ENCODE measurements around the gene ELMO1.

Gene ELMO1

DNA sequence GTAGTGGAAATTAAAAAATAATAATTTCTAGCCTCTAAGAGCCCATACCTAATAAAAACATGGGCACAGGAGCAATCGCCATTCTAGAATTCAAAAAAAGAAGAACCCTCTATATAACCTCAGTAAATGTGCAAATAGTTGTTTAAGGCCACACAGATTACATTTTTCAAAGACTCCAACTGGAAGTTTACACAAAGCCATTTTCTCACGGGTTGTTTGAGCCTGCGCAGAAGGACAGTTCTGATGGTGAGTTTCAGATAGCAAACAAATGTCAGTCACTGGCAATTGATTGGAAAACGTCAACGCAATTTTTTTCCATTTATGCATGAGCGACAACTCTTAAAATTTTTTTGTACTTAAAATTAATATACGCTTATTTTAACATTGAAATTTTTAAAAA, 23.0 kb upstream of the ELMO1 start:
- no peak for DNase-seq (ENCODE audit: low spot score)

DNA sequence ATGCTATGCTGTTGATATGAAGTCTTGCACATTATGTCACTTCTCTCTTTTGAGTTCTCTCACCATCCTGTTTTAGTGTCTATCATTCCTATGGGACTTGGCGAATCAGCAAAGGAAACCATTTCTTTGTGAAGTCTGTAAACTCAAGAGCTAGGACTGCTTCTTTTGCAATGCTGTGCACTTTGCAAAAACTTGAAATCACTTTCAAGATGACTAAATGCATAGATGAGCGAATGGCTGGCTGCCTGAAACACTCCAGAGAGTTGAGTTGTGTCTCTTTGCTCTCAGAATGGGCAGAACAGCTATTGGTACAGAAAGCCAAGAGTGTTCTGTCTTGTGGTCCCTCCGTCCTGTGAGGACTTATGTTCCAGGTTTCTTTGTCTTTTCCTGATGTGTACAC, 18.3 kb upstream of the ELMO1 start:
- no peak for DNase-seq (ENCODE audit: low spot score)

DNA sequence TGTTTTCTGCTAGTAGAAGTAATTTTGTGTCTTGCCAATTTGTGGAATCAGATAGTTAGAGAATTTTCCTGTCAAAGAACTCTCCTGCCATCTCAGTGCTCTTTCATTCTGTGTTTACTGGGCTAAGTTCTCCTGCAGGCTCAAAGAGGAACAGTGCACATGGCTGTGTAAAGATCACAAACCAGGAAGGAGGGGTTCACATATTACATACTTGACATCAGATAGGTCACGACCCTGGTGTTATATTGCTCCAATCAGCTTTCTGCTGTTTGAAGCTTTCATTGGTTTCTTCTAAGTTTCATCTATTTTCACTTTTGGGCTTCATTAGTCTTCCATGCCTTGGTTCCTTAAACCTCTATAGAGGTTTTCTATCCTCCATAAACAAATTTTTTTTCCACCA, 13.5 kb upstream of the ELMO1 start:
- DNase-seq (ENCODE audit: low spot score) = no peak

DNA sequence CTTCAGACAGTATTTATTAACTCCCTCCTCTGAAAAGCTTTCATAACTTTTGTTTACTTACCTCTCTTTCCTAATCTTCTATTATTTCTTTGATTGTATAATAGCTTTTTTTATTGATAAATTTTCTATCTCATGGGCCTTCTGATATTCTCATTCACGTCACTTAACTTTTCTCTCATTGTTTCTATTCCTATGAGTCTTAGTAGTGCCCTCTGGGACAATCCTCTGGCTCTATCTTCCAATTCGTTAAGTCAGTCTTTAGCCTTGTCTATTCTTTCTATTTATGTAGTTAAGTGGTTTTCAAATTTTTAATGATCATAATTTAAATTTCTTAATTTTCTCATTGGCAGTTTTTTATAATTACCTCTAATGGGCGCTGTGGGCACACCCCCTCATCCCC, 6.4 kb upstream of the ELMO1 start:
- no peak for DNase-seq (ENCODE audit: low spot score)

DNA sequence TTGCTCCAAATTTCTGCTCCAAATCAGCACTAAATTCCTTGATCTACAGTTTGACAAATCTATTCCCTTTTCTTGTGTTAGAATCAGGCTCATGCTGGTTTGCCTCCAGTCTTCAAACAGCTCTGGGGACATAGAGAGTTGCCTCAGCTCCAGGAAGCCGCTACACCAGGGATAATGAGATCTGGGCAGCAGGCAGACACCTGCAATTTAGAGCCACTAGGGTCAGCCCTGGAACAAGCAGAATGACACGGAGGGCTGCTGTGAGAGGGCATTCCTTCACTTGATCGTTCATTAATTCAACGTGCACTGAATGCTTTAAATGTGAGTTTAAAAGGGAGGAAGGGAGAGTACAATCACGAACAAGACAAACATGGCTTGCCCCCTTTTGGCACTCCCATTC, 3.7 kb upstream of the ELMO1 start:
- DNase-seq (ENCODE audit: low spot score) = no peak

DNA sequence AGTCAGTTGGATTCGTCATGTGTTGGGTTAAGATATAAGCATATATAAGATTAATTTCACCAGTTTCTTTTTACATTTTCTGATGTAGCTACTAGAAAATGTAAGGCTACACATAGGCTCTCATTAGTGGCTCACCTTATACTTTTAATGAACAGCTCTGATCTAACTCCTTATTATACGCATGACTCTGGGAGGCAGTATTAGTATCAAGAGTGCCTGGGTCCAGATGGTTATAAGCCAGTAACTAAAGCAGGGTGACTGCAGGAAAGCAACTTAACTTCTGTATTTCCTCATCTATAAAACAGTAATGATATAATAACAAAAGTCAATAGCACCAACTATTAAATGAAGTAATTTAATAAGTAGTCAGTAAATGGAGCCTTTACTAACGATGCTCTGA, 1.4 kb upstream of the ELMO1 start:
- no peak for DNase-seq (ENCODE audit: low spot score)

DNA sequence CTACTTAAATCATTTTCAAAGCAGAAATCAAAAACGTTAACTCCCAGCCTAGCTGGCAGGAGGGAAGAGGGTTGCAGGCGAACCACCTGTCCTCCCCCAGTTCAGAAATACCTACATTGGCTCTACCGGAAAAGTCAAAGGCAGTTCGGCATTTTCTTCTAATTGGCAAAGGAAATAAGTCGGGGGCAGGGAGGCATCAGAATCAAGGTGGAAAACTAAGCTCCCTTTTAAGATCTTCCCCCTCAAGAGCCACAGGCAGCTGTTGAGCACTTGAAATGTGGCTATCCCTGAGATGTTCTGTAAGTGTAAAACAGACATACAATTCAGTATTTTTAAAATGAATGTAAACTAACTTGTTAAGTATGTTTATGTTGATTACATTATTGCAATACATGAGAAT, 957 bp upstream of the ELMO1 start:
- no peak for DNase-seq (ENCODE audit: low spot score)

DNA sequence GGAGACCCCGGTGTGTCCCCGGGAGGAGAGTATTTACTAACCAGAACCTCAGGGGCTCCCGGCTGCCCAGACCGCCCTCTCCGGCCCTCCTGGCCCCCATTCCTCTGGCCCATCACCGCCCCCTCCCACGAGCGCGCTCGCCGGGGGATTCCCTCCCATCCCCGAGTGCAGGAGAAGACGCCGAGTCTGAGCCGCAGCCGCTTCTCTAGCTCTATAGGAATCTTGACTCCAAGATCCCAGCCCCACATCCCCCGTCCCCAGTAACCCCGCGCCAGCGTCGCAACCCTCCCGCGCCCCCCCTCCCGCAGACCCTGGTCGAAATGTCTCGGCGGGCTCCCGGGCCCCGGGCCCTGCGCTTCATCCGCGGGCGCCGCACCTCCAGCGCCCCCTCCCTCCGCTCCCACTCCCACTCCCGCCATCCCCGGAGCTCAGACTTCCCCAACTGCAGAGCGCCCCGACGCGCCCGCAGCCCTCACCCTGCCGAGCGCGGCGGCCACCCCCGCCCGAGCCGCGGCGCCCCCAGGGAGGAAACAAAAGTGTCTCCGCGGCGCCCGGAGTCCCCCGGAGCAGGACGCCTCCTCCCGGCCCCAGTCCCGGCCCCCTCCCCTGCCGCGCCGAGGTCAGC, 541 bp downstream of the ELMO1 start:
- DNase-seq (ENCODE audit: low spot score) = peak; percentile 63

DNA sequence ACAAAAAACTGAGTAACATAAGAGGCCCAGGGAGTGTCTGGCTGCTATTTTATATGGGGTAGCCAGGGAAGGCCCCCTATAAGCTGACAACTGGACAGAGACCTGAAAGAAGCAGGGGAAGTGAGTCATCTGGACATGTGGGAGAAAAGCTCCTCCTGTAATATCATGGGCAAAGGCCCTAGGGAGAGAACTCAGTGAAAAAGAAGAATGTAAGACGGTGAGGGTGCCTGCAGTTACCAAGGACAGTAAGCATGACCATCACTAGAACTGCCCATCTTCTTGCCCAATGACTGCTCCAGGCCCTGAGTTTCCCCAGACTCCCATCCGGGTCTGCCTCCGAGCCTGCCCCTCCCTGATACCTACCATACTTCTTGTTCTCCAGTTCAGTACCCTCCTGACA, 2.3 kb downstream of the ELMO1 start:
- DNase-seq (ENCODE audit: low spot score) = no peak

DNA sequence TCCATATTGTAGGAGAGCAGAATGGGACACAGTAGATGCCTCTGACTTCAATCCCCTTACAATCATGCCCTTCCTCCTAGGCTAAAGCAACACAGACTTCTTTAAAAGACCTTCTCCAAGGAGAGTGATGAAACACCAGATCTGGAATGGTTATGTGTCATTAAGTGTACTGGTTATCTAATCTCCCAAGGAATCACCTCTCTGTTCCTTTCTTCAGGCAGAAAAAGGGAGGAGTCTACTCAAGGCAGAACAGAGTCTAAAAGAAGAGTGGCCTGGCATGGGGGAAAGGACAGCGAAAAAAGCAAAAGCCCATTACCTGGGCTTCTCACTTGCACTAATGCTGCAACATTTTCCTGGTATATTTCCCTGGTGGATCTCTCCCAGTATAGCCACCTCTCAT, 2.9 kb downstream of the ELMO1 start:
- no peak for DNase-seq (ENCODE audit: low spot score)

DNA sequence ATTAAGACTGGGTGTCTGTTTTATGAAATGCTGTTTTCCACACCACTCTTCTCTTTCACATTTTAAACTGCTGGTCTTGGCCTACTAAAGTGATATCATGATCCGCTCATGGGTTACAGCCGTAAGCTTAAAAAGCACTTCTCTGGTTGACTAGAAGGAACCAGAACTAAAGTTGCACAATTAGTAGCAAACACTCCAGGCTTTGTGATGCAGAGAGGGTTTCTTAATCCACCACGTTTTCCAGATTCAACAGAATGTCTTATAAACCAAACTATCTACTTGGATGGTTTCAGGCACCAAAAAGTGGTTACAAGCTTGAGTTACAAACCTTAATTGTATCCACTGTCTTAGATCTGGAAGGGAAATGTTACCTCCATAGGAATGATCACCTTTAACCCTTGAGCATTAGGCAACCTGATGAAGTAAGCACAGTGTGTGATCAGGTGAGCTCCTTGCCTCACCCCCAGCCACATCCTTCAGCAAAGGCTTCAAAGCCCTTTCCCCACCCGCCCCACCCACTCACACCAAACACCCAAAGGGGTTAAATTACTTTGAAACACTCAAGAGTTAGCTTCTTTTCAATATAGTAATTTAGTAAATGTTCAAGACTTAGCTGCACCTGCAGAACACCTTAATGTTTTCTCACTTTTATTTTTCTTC, 3.5 kb downstream of the ELMO1 start:
- no peak for DNase-seq (ENCODE audit: low spot score)

DNA sequence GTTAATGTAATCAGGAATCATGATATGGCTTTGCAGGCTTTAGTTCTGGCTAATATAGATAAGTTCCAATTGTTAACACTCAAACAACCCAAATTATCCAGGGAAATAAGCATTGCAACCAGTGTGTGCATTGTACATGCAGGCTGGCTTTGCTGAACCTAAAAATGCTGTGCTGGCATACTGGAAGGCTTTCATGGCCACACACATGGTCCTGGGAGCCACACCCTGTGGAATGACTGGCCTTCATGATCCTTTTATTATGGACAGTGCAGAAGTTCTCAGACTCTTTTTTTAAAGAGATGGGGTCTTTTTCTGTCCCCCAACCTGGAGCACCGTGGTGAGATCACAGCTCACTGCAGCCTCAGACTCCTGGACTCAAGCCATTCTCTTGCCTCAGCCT, 5.0 kb downstream of the ELMO1 start:
- no peak for DNase-seq (ENCODE audit: low spot score)

DNA sequence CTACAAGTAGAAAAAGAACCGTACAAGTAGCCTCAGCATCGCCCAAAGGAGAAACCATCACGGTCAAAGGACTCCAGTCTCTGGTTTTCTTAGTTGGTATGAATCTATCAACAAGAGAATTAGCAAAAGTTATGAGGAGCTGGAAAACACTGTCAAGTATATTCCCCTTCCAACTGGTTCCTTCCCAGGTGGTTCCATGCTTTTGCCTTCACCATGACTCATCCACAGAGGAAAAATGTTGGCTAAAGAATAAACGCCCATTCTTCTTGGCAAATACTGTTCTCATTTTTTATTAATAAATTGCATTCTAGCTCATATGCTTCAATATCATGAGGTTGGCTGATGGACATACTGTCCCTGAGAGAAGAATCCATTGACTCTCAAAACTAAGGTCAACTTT, 6.4 kb downstream of the ELMO1 start:
- DNase-seq (ENCODE audit: low spot score) = no peak

DNA sequence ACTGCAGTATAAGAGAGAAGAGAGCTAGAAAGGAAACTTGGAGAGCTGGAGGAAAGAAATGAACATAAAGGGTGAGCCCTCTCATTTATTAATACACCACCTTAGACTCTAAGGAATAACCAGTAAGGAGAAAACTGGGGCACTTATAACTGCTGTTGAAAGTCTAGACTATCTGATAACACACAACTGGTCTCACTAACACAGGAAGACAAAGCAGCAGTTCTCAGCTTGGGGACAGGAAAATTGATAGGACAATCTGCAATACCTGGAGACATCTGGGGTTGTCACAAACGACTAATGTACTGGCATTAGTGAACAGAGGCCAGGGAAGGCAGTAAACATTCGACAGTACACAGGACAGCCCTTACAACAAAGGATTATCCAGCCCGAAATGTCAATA, 6.8 kb downstream of the ELMO1 start:
- DNase-seq (ENCODE audit: low spot score) = no peak

DNA sequence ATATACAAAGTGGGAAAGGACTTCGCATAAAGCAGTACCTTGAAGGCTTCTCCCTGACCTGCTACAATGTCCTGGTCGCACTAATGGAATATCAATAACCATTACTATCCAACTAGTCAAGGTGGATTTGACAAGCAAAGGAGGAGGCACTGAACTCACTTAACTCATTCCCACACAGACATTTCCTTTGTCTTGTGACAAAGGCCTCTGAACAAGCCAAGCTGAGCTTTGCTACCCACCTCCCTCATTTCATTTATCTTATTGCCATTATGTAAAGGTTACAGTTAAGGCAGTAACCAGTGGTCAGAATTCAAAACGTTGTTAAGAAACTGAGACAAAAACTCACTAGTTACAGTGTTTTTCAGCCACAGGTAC, 7.3 kb downstream of the ELMO1 start:
- DNase-seq (ENCODE audit: low spot score) = no peak

DNA sequence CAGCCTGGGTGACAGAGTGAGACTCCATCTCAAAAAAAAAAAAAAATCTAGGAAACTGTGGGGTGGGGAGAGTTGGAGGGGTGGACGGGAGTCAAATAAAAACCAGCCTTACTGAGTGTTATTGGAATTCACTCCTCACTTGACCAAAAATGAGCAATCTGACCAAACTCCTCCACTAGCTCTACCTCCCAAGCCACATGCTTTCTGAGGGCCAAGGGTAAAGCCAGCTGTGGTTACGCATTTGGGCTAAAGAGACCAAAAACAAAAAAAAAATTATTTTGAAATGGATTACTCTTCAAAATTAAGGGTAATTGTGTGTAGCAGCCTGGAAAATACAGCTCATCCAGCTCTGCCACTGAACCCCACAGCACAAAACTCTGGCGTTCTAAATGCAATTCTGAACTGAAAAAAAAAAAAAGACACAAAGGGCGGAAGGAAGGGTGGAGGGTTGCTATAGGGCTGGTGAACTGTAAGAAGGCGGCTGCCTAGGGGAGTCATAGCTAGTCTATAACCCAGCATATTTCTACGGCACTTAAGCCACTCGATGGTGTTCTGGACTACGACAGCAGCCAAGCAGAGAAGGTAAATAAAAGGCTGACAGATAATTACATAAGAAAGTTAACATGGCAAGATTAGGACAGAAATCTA, 7.8 kb downstream of the ELMO1 start:
- DNase-seq (ENCODE audit: low spot score) = no peak

DNA sequence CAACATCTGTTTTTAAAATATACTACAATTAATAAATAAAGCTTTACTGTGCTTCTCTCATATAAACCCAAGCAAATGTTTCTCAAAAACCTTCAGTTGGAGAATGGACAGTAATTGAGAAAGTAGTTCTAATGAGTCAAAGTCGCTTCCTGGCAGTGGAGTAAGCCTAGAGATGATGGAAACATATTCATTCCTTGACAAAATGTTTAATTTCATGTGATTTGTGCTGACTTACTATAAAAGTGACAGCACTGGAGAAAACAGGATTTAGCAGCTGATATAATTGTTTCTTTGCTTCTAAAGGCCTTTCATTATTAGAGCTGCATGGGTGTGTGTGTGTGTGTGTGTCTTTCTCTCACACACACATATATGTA, 9.0 kb downstream of the ELMO1 start:
- DNase-seq (ENCODE audit: low spot score) = no peak

DNA sequence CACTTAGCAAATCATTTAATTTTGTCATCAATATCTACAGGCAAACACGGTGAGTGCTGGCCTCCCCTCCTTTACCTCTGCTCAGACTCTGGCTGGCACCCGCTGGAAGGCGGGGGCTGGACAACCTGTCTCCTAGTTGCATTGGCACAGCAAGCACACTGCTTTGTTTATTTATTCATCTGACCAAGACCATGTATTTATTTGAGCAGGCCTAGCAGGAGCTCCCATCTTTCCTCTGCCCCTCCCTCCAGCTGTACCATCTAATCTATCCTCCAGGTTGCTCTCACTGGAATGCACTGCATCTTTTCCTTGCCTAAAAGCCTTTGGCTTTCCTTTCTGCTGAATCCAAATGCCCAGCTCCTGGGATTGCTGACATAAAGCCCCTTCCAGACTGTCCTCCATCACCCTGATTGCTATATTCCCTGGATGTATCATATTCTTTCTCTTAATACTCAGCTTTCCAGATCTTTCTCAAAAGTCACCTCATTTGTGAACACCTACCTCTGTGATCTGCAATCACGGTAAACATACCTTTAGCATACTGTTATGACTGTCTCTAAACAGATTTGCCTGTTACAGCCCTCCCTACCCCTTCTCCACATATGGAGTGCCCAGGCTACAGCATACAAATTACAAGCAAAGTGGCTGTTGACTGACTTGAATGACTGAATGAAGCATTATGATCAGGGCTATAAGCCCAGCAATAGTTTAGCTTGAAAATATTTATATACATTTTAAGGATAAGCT, 9.6 kb downstream of the ELMO1 start:
- DNase-seq (ENCODE audit: low spot score) = no peak

DNA sequence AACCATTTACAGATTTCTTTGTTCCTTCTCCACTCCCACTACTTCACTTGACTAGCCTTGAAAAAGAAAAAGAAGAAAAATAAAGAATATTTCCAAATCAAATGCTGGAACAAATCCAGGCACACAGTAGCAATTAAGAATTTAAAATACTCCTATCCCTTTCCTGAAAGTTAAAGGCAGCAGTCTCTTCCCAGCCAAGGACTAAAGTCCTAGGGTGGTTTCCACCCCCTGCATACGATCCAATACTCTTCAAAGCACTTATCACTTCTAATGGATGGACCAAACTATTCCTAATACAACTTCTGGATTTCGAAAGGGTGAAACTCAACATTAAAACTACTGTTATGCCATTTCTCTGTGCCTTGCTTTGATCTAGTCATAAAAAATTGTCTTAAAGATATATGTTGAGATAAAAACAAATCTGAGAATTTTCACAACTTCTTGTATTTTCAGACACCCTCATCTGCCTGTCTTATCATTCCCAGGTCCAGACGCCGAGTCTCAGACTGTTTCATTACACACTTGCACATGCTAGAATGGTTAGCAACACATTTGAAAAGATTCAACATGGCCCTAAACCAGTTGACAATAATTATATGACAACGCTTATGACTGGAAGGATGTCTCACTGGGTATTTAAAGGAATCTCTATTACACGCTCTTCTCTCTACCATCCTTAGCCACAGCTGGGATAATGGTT, 13.4 kb downstream of the ELMO1 start:
- DNase-seq (ENCODE audit: low spot score) = no peak

DNA sequence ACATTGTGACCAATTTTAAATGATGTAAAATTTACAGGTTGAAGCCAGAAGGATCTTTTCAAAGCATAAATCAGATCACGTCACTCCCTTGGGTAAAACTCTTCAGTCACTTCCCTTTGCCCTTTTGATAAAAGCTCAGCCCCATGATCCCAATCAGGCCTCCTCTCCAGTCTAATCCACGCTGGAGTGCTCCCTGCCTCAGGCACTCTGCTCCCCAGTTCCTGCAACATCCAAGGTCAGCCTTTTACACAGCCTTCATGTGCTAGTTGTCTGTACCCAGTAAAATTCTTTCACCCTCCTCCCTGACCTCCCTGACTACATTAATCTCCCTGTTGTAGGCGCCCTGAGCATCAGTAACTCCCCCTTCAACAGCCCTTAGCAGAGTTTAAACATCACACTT, 14.1 kb downstream of the ELMO1 start:
- no peak for DNase-seq (ENCODE audit: low spot score)

DNA sequence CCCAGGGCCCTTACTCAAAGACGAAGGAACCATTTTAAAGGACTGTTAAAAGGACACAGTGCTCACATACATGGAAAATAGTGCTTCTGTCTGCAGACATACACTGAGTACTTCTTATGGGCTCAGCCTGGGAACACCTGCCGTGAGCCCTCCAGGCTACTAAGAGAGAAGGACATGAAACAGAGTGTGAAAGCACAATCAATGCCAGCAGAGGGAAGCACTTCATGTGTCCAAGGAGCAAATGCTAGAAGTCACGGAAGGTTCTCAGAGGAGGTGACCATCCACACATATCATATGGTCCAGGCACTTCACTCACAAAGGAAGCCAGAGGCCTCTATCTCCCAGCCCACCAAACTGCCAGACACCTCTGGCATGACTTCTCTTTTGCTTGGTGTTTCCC, 15.5 kb downstream of the ELMO1 start:
- no peak for DNase-seq (ENCODE audit: low spot score)

DNA sequence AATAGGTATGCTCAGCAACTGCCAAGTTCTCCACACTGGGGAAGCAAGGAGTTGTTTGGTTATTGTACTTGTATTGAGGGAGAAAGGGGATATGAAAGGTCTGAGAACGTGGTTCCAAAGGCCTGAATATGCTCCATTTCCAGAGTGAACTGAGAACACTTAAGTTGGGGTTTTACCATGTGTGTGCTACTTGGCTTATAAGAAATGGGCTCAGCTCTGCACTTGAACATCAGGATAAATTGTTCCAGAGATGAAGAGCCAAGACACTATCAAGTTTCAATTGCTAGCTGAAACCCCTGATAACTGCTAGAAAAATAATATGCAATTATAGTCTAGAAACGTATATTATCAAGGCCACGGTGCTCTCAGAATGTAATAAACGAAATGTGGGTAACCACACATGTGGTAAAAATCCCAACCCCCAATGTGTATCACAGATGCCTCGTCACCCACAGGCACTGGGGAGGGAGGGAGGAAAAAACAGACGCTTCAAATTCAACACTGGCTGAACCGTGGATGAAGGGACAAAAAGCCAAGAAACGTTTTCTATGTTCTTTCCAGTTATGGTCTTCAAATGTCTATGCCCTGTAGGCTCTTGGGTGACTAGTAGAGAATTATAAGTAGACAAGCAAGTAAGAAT, 16.3 kb downstream of the ELMO1 start:
- DNase-seq (ENCODE audit: low spot score) = no peak
